ENCODE results near the gene SH3D19.

SH3D19 gene

DNA sequence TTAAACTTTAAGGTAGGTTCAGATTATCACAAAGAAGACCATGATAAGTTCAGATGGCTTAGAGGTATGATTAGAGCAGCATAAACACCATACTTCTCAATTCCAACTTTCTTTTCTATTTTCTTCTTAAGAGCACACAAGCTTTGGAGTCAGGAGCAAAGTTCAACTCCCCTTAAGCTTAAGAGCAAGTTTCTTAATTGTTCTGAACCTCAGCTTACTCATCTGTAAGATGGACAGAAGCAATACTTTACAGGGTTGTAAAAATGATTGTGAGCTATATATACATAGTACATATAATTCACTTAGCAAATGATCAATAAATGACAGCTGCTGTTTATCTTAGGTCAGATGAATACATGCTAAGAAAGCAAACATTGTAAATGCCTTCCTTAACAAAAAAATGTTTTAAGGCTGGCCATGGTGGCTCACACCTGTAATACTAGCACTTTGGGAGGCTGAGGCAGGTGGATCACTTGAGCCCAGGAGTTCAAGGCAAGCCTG lies 250.9 kb downstream of the SH3D19 start:
- H3K27me3 ChIP-seq (replicated peaks; ENCODE audit: control insufficient read depth, insufficient read depth, low read length): no peaks in the 10 kb centered on the region
- no peak for DNase-seq (ENCODE audit: extremely low read depth, insufficient read length)
- H3K36me3 ChIP-seq (ENCODE audit: control insufficient read depth, insufficient read depth, low read length): no peaks in the 10 kb centered on the region
- TF ChIP-seq, protein P1, sequence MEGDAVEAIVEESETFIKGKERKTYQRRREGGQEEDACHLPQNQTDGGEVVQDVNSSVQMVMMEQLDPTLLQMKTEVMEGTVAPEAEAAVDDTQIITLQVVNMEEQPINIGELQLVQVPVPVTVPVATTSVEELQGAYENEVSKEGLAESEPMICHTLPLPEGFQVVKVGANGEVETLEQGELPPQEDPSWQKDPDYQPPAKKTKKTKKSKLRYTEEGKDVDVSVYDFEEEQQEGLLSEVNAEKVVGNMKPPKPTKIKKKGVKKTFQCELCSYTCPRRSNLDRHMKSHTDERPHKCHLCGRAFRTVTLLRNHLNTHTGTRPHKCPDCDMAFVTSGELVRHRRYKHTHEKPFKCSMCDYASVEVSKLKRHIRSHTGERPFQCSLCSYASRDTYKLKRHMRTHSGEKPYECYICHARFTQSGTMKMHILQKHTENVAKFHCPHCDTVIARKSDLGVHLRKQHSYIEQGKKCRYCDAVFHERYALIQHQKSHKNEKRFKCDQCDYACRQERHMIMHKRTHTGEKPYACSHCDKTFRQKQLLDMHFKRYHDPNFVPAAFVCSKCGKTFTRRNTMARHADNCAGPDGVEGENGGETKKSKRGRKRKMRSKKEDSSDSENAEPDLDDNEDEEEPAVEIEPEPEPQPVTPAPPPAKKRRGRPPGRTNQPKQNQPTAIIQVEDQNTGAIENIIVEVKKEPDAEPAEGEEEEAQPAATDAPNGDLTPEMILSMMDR (IDR thresholded peaks at IDR 0.05; ENCODE audit: insufficient read depth, low read length, poor library complexity, severe bottlenecking): no peak
- H3K4me3 ChIP-seq (replicated peaks; ENCODE audit: low read depth, low read length): no peak overlapping the region
